H1 (cell line): ENCODE data around the gene CAPZB. TPM values are rescaled to one million over a fixed set of nuclear protein-coding genes. Genes with fewer than 3 reads are reported as not detected.

Source experiments
- CHD7 ChIP-seq: fragments of 300-600 bp; sonication (generic); IDR thresholded peaks from 2 replicates; pipeline ENCODE4 v1.7.1; 2012; ENCODE audit warnings: low read length, moderate library complexity, mild to moderate bottlenecking, inconsistent platforms; ENCODE audit not compliant: insufficient replicate concordance
- CREB1 ChIP-seq: IDR thresholded peaks from 2 replicates; pipeline ENCODE4 v1.6.1; 2012; ENCODE audit warnings: inconsistent platforms
- HDAC6 ChIP-seq: IDR thresholded peaks from one replicate; pipeline ENCODE4 v1.7.1; 2012; ENCODE audit warnings: low read depth, mild to moderate bottlenecking, inconsistent platforms, low read length, moderate library complexity
- MAFK ChIP-seq: IDR thresholded peaks from 2 replicates; pipeline ENCODE4 v1.6.1; 2012; ENCODE audit warnings: low read depth, mild to moderate bottlenecking, improper control_type of control experiment, low read length
- USF2 ChIP-seq: IDR thresholded peaks from 2 replicates; pipeline ENCODE4 v1.6.1; 2011; ENCODE audit warnings: low read length, improper control_type of control experiment
- polyA plus RNA-seq, 7 experiments: library from polyadenylated mRNA; depleted of rRNA in 3 of 7; stranded (reverse) in 5 of 7; unstranded in 2 of 7; fragments of >200 nt in 5 of 7; fragments of 200-250 nt in 2 of 7; gene quantifications; 1 replicate in 5 of 7; 2 replicates in 1 of 7; 4 replicates in 1 of 7; pipeline versions ENCODE4 v1.2.1 to v1.2.3, GENCODE V29; 2011 to 2013; ENCODE audit warnings: missing spikeins in 2 of 7, mixed read lengths in 2 of 7
- total RNA-seq: library from RNA; stranded (reverse); fragmentation: NEBNext Ultra II Directional; extraction: Animal tissue kit (Norgen Biotek cat#: 25700); gene quantifications from 2 replicates; pipeline ENCODE4 v1.2.1, GENCODE V29; 2021

CAPZB gene
- total and polyA plus RNA-seq, 2 of the 8 experiments (the other 6 are each of a cell fraction or from before 2014, with no cell fraction given): 162 to 371 TPM

- TF ChIP-seq USF2 (no peak), MAFK (no peak), CHD7 (no peak), HDAC6 (no peak), CREB1 (no peak)
Measured at GRCh38 chr1:19385869-19386591, 99.3 kb downstream of the CAPZB start (continued).
